GM23338 (cell line): ENCODE data around the gene UBE2V1. TPM values are rescaled to one million over a fixed set of nuclear protein-coding genes. Genes with fewer than 3 reads are reported as not detected.

Experiments used
- ATAC-seq: fragments of 200-7000 bp; cut with Tn5 transposase; 3 replicates; pipeline ENCODE4 v1.9.1; 2020
- DNase-seq: peaks from one replicate; pipeline ENCODE4 v3.0.0-alpha.2; 2015; ENCODE audit warnings: low spot score
- H2AFZ ChIP-seq: fragments of 200-600 bp; sonication (generic); 2 replicates; pipeline ENCODE4 v1.8.0; 2016; ENCODE audit warnings: antibody characterized with exemption, mild to moderate bottlenecking, moderate library complexity
- H3F3A ChIP-seq: fragments of 200-600 bp; sonication (generic); replicated peaks from 2 replicates; pipeline ENCODE4 v1.8.0; 2017; ENCODE audit warnings: antibody characterized with exemption, mixed run types, low read depth
- H3K27ac ChIP-seq: fragments of 200-600 bp; sonication (generic); 2 replicates; pipeline ENCODE4 v1.6.1; 2016; ENCODE audit warnings: low read depth
- H3K27me3 ChIP-seq: fragments of 200-600 bp; sonication (generic); 2 replicates; pipeline ENCODE4 v1.8.0; 2016; ENCODE audit warnings: mild to moderate bottlenecking, mixed run types, moderate library complexity; ENCODE audit not compliant: insufficient read depth
- H3K36me3 ChIP-seq: fragments of 200-600 bp; sonication (generic); 2 replicates; pipeline ENCODE4 v1.8.0; 2016; ENCODE audit warnings: mild to moderate bottlenecking; ENCODE audit not compliant: insufficient read depth
- H3K4me1 ChIP-seq: fragments of 200-600 bp; sonication (generic); 2 replicates; pipeline ENCODE4 v1.8.0; 2016; ENCODE audit warnings: mild to moderate bottlenecking, moderate library complexity; ENCODE audit not compliant: insufficient read depth
- H3K4me2 ChIP-seq: fragments of 200-600 bp; sonication (generic); 2 replicates; pipeline ENCODE4 v1.7.1; 2017; ENCODE audit warnings: mixed run types
- H3K4me3 ChIP-seq: fragments of 200-600 bp; sonication (generic); 2 replicates; pipeline ENCODE4 v1.6.1; 2016; ENCODE audit warnings: mixed run types
- H3K79me2 ChIP-seq: fragments of 200-600 bp; sonication (generic); replicated peaks from 2 replicates; pipeline ENCODE4 v1.8.0; 2017; ENCODE audit warnings: mild to moderate bottlenecking; ENCODE audit not compliant: insufficient read depth
- H3K9me2 ChIP-seq: fragments of 200-600 bp; sonication (generic); 2 replicates; pipeline ENCODE4 v1.8.0; 2017; ENCODE audit not compliant: insufficient read depth
- H4K20me1 ChIP-seq: fragments of 200-600 bp; sonication (generic); replicated peaks from 2 replicates; pipeline ENCODE4 v1.8.0; 2017; ENCODE audit warnings: mild to moderate bottlenecking; ENCODE audit not compliant: insufficient read depth
- H3K27ac Mint-ChIP-seq: 2 replicates; pipeline ENCODE4 v1.8.0; 2020; ENCODE audit warnings: inconsistent platforms, mild to moderate bottlenecking, moderate library complexity, mixed read lengths
- H3K27me3 Mint-ChIP-seq: 3 replicates; pipeline ENCODE4 v1.8.0; 2022; ENCODE audit warnings: low read depth, mild to moderate bottlenecking, moderate library complexity, mixed read lengths, inconsistent platforms; ENCODE audit not compliant: insufficient read depth, poor library complexity
- H3K36me3 Mint-ChIP-seq: 3 replicates; pipeline ENCODE4 v1.8.0; 2021; ENCODE audit warnings: low read depth, mild to moderate bottlenecking, inconsistent platforms, moderate library complexity, mixed read lengths
- H3K4me1 Mint-ChIP-seq: 3 replicates; pipeline ENCODE4 v1.8.0; 2020; ENCODE audit warnings: mild to moderate bottlenecking, inconsistent platforms, mixed read lengths
- H3K4me3 Mint-ChIP-seq: 3 replicates; pipeline ENCODE4 v1.8.0; 2021; ENCODE audit warnings: moderate library complexity, mild to moderate bottlenecking, inconsistent platforms, mixed read lengths
- H3K9me3 Mint-ChIP-seq: 3 replicates; pipeline ENCODE4 v1.8.0; 2020; ENCODE audit warnings: moderate library complexity, mild to moderate bottlenecking, inconsistent platforms, mixed read lengths
- CREB1 ChIP-seq: fragments of 250-450 bp; sonication (Bioruptor Pico); IDR thresholded peaks from 2 replicates; pipeline ENCODE4 v1.5.0; 2020; ENCODE audit warnings: low read depth, mild to moderate bottlenecking, moderate library complexity
- CTCF ChIP-seq, 2 experiments: fragments of 200-600 bp in 1 of 2; sonication (generic) in 1 of 2; conservative IDR thresholded peaks; 2 replicates each; pipeline versions ENCODE4 v1.5.1 to v1.6.1; 2016 to 2017; ENCODE audit warnings: antibody characterized with exemption in 2 of 2, low read depth in 2 of 2, mild to moderate bottlenecking in 2 of 2, moderate library complexity in 1 of 2
- ETS1 ChIP-seq: IDR thresholded peaks from 2 replicates; pipeline ENCODE4 v1.6.1; 2016; ENCODE audit warnings: antibody characterized with exemption
- EZH2 ChIP-seq: fragments of 200-600 bp; sonication (generic); IDR thresholded peaks from one replicate; pipeline ENCODE4 v1.8.0; 2017; ENCODE audit warnings: antibody characterized with exemption, mild to moderate bottlenecking, low read depth; ENCODE audit not compliant: unreplicated experiment
- EZH2phosphoT487 ChIP-seq: fragments of 200-600 bp; sonication (generic); IDR thresholded peaks from one replicate; pipeline ENCODE4 v1.8.1; 2018; ENCODE audit warnings: antibody characterized with exemption; ENCODE audit not compliant: unreplicated experiment
- JUNB ChIP-seq: IDR thresholded peaks from one replicate; pipeline ENCODE4 v1.6.1; 2016; ENCODE audit warnings: antibody characterized with exemption; ENCODE audit not compliant: unreplicated experiment
- NANOG ChIP-seq: IDR thresholded peaks from 2 replicates; pipeline ENCODE4 v1.6.1; 2016; ENCODE audit warnings: antibody characterized with exemption, borderline replicate concordance
- POLR2AphosphoS5 ChIP-seq: IDR thresholded peaks from 2 replicates; pipeline ENCODE4 v1.6.1; 2016; ENCODE audit warnings: antibody characterized with exemption, low read depth
- STAT1 ChIP-seq: IDR thresholded peaks from one replicate; pipeline ENCODE4 v1.6.1; 2016; ENCODE audit warnings: antibody characterized with exemption; ENCODE audit not compliant: unreplicated experiment
- ZNF114 ChIP-seq: fragments of 250-450 bp; sonication (Bioruptor Pico); IDR thresholded peaks from 2 replicates; pipeline ENCODE4 v1.5.0; 2020; ENCODE audit warnings: mild to moderate bottlenecking, moderate library complexity
- ZNF331 ChIP-seq: fragments of 250-450 bp; sonication (Bioruptor Pico); IDR thresholded peaks from 2 replicates; pipeline ENCODE4 v1.5.0; 2020; ENCODE audit warnings: low read depth, mild to moderate bottlenecking, moderate library complexity
- ZNF462 ChIP-seq: fragments of 250-450 bp; sonication (Bioruptor Pico); IDR thresholded peaks from 2 replicates; pipeline ENCODE4 v1.5.0; 2020; ENCODE audit warnings: mild to moderate bottlenecking, moderate library complexity
- polyA plus RNA-seq: library from polyadenylated mRNA; unstranded; fragments of >200 nt; fragmentation: Nextera tagmentation; extraction: Ambion mirVana; gene quantifications from 2 replicates; pipeline ENCODE4 v1.2.1, GENCODE V29; 2016
- total RNA-seq: library from RNA; depleted of rRNA; stranded (reverse); fragments of >200 nt; shearing (Covaris generic); gene quantifications from 2 replicates; pipeline ENCODE4 v1.2.3, GENCODE V29; 2014

Gene UBE2V1
- total and polyA plus RNA-seq, 2 experiments from 2014 or later = 105 to 302 TPM

GRCh38 chr20:50141811-50142561 lies 29.0 kb upstream of the UBE2V1 start (continued):
- TF ChIP-seq ZNF462 (CRISPR knock-in tag) = no peak
- no peak for TF ChIP-seq EZH2
- TF ChIP-seq CREB1 (CRISPR knock-in tag) = no peak

GRCh38 chr20:50141018-50141675 lies 28.2 kb upstream of the UBE2V1 start:
- TF ChIP-seq CREB1 (CRISPR knock-in tag) (no peak), STAT1 (no peak), CTCF (conservative IDR thresholded peaks at IDR 0.05; ENCODE audit: low read depth in 2 of 2) (no peak), ETS1 (no peak), POLR2AphosphoS5 (no peak), EZH2 (no peak), NANOG (no peak), ZNF331 (no peak), JUNB (no peak), EZH2phosphoT487 (no peak), ZNF114 (CRISPR knock-in tag) (no peak)
- H3K27ac Mint-ChIP-seq = no peak overlapping the region
- ATAC-seq = no peak
- peaks cover 12% of the 10 kb centered on the region for H3K4me1 ChIP-seq
- H3K36me3 Mint-ChIP-seq = peaks cover 40% of the 10 kb centered on the region
- peaks cover 12% of the 10 kb centered on the region; the same call in 1 of the 2 replicates for H4K20me1 ChIP-seq
- peaks cover 17% of the 10 kb centered on the region for H3K79me2 ChIP-seq
- H3K4me1 Mint-ChIP-seq = peaks cover 43% of the 10 kb centered on the region
- peaks cover 11% of the 10 kb centered on the region for H3K27me3 Mint-ChIP-seq
- H3K4me3 Mint-ChIP-seq = no peak overlapping the region
- H3K9me2 ChIP-seq = no peaks in the 10 kb centered on the region
- H3K4me3 ChIP-seq = no peak overlapping the region
- peaks cover 7% of the 10 kb centered on the region; the same call in 1 of the 2 replicates for H3F3A ChIP-seq
- no peak for DNase-seq
- no peaks in the 10 kb centered on the region for H3K27me3 ChIP-seq
- H3K4me2 ChIP-seq = no peak overlapping the region
- no peaks in the 10 kb centered on the region for H3K9me3 Mint-ChIP-seq
- H3K27ac ChIP-seq = no peak overlapping the region
- no peak overlapping the region for H2AFZ ChIP-seq
- H3K36me3 ChIP-seq = peaks cover 5% of the 10 kb centered on the region; the same call in 1 of the 2 replicates
